Natural killer cell (primary cell): ENCODE results near the gene FTO. TPM values are rescaled to one million over a fixed set of nuclear protein-coding genes. Genes with fewer than 3 reads are reported as not detected.

Experiments
- ATAC-seq, 3 donors: fragments of 150-1000 bp in 2 of 3; fragments of 200-7000 bp in 1 of 3; cut with Tn5 transposase; 1 replicate in 1 of 3; 2 replicates in 2 of 3; pipeline ENCODE4 v1.10.0; 2021; ENCODE audit warnings: mild to moderate bottlenecking in 2 of 3, moderate library complexity in 2 of 3
- DNase-seq, 2 donors: peaks; one replicate each; pipeline versions ENCODE4 v3.0.0 to v3.0.0-alpha.2; 2013 to 2021; ENCODE audit warnings: mixed read lengths in 1 of 2
- H3K27ac ChIP-seq: one replicate; pipeline ENCODE4 v1.5.1; 2013; ENCODE audit warnings: mild to moderate bottlenecking, low read length
- H3K27me3 ChIP-seq: one replicate; pipeline ENCODE4 v1.6.1; 2013; ENCODE audit warnings: low read length; ENCODE audit not compliant: control insufficient read depth, insufficient read depth
- H3K36me3 ChIP-seq: one replicate; pipeline ENCODE4 v1.6.1; 2013; ENCODE audit warnings: low read length; ENCODE audit not compliant: control insufficient read depth, insufficient read depth
- H3K4me1 ChIP-seq: one replicate; pipeline ENCODE4 v1.6.1; 2013; ENCODE audit warnings: low read length; ENCODE audit not compliant: control insufficient read depth, insufficient read depth
- H3K4me3 ChIP-seq: one replicate; pipeline ENCODE4 v1.5.1; 2013; ENCODE audit warnings: low read length
- H3K9me3 ChIP-seq: one replicate; pipeline ENCODE4 v1.6.1; 2013; ENCODE audit warnings: low read length; ENCODE audit not compliant: control insufficient read depth, insufficient read depth
- H3K27ac Mint-ChIP-seq, 2 donors: one replicate each; pipeline ENCODE4 v1.8.0; 2022; ENCODE audit warnings: mild to moderate bottlenecking in 2 of 2, mixed read lengths in 2 of 2, moderate library complexity in 1 of 2
- H3K27me3 Mint-ChIP-seq, 2 donors: one replicate each; pipeline ENCODE4 v1.8.0; 2022; ENCODE audit warnings: low read depth in 2 of 2, mixed read lengths in 2 of 2
- H3K36me3 Mint-ChIP-seq: one replicate; pipeline ENCODE4 v1.8.0; 2022; ENCODE audit warnings: mixed read lengths
- H3K4me1 Mint-ChIP-seq, 2 donors: one replicate each; pipeline ENCODE4 v1.8.0; 2022; ENCODE audit warnings: mixed read lengths in 2 of 2
- H3K4me3 Mint-ChIP-seq: one replicate; pipeline ENCODE4 v1.8.0; 2022; ENCODE audit warnings: mild to moderate bottlenecking, moderate library complexity, mixed read lengths
- H3K9me3 Mint-ChIP-seq, 2 donors: one replicate each; pipeline ENCODE4 v1.8.0; 2022; ENCODE audit warnings: mixed read lengths in 2 of 2
- WGBS: methylation state at CpG from one replicate; pipeline ENCODE4 v1.1.7; 2013; ENCODE audit warnings: missing lambda C conversion rate; ENCODE audit not compliant: insufficient coverage; 5-methylcytosine and 5-hydroxymethylcytosine counted together
- intact Hi-C: fragments of 100-400 bp; cut with micrococcal nuclease; formaldehyde crosslinking; loops from one replicate; pipeline ENCODE4 v1.14.2; 2022
- total RNA-seq, 4 donors: library from RNA; stranded (reverse); fragments of 120-200 nt in 1 of 4; gene quantifications; one replicate each; pipeline versions ENCODE4 v1.2.3 to v1.2.4, GENCODE V29; 2013 to 2022
- TF ChIP-seq, protein P1 (sequence below): fragments of 200-600 bp; IDR thresholded peaks from one replicate; pipeline ENCODE4 v1.8.0; 2022; ENCODE audit warnings: antibody characterized with exemption

The FTO gene
- total RNA-seq, 3 donors from 2014 or later (not counting 1 experiment from before 2014, with no cell fraction given) = 55.4 to 70.5 (median 55.4) TPM

DNA sequence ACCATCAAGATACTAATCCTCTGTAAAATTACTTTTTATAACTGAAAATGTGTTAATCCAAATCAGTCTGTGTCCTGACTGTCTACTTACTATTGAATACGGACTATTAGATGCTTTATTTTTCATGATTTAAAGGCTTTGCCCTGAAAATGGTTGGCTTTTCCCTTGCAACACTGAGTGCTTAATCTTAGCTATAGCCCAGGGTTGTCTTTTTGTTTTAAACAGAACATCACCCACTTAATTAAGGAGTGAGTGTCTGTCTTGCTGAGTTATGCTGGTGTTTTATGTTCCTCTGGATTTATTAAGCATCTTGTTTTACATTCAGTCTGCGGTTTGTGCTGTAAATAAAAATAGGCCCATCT, 11.0 kb downstream of the FTO start:
- Mint-ChIP-seq H3K4me3 (no peak overlapping the region), H3K9me3 (no peaks in the 10 kb centered on the region), H3K4me1 (peaks cover 20 to 23% of the 10 kb centered on the region in 2 donors), H3K27me3 (no peaks in the 10 kb centered on the region), H3K27ac (no peak overlapping the region), H3K36me3 (no peaks in the 10 kb centered on the region)
- WGBS = 92% methylated on average over 2 of the region's 2 CpGs
- Histone ChIP-seq H3K36me3 (no peaks in the 10 kb centered on the region), H3K4me3 (no peak overlapping the region), H3K27ac (no peak overlapping the region), H3K4me1 (no peaks in the 10 kb centered on the region), H3K27me3 (no peaks in the 10 kb centered on the region), H3K9me3 (no peaks in the 10 kb centered on the region)
- DNase-seq = no peak
- TF ChIP-seq, protein P1, sequence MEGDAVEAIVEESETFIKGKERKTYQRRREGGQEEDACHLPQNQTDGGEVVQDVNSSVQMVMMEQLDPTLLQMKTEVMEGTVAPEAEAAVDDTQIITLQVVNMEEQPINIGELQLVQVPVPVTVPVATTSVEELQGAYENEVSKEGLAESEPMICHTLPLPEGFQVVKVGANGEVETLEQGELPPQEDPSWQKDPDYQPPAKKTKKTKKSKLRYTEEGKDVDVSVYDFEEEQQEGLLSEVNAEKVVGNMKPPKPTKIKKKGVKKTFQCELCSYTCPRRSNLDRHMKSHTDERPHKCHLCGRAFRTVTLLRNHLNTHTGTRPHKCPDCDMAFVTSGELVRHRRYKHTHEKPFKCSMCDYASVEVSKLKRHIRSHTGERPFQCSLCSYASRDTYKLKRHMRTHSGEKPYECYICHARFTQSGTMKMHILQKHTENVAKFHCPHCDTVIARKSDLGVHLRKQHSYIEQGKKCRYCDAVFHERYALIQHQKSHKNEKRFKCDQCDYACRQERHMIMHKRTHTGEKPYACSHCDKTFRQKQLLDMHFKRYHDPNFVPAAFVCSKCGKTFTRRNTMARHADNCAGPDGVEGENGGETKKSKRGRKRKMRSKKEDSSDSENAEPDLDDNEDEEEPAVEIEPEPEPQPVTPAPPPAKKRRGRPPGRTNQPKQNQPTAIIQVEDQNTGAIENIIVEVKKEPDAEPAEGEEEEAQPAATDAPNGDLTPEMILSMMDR = no peak
- ATAC-seq = no peak
- intact Hi-C loops = no loop called here

DNA sequence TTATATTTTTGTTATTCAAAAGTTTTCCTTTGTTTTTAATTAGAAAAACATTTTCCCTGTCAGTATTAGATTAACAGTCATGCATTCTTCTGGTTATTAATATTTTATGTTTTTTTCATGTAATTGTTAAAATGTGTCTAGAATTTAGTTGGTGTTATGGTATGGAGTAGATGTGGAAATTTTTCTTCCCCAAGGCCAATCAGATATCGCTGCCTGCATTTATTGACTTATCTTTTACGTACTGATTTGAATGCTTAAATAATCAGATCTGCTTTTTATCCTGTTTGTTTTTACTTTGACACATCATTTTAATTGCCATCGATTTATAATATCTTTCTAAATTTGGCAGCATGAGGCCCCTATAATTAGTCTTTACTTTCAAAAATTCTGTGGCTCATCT, 13.6 kb downstream of the FTO start:
- H3K36me3 ChIP-seq = no peaks in the 10 kb centered on the region
- H3K9me3 Mint-ChIP-seq = no peaks in the 10 kb centered on the region
- H3K27ac Mint-ChIP-seq = no peak overlapping the region
- no peak overlapping the region for H3K27ac ChIP-seq
- H3K27me3 ChIP-seq = no peaks in the 10 kb centered on the region
- H3K4me3 ChIP-seq = no peak overlapping the region
- ATAC-seq (no peak), DNase-seq (no peak)
- H3K4me3 Mint-ChIP-seq = no peak overlapping the region
- H3K9me3 ChIP-seq = no peaks in the 10 kb centered on the region
- H3K36me3 Mint-ChIP-seq = no peaks in the 10 kb centered on the region
- TF ChIP-seq, protein P1 = no peak
- H3K27me3 Mint-ChIP-seq = no peaks in the 10 kb centered on the region
- H3K4me1 ChIP-seq = no peaks in the 10 kb centered on the region
- 95% methylated on average over 3 of the region's 3 CpGs for WGBS
- intact Hi-C loops = no loop called here
- H3K4me1 Mint-ChIP-seq = peaks cover 25 to 27% of the 10 kb centered on the region in 2 donors

DNA sequence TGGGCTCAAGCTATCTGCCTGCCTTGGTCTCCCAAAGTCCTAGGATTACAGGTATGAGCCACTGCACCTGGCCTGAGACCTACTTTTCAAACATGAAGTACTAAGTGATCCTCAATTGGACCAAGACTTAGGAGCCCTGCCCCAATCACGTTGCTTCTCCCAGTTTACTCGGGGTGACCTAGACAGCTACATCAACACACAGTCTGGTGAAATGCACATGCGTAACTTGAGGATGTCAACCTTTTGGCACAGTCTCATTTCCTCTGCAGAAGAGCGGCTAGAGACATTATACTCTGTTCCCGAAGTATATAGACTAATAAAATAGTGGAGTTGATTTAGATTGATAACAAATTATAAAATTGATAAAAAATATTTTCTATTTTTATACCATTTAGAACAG, 17.1 kb downstream of the FTO start:
- intact Hi-C loops = no loop called here
- no peak for DNase-seq

DNA sequence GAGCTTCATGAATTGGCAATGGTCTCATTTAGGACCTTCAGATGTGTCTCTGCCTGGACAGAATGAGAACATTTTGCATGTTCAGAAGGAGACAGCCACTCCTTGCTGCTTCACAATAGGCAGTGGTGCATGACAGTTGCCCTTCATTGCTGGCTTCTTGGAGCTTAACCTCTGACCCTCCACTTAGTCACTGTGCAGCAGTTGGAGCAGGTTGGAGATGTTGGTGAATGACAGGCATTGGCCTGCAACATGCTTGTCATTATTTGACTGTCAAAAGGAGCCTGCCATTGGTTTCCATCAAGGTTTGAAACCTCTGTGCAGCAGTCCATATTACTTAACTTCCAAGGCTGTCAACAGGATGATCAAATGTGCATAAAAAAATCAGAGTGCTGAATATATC, 22.7 kb downstream of the FTO start:
- no peaks in the 10 kb centered on the region for H3K27me3 Mint-ChIP-seq

More for the DNA sequence above, 17.1 kb downstream of the FTO start:
- Mint-ChIP-seq H3K4me3 (no peak overlapping the region), H3K27ac (no peak overlapping the region), H3K9me3 (no peaks in the 10 kb centered on the region), H3K4me1 (peaks cover 15 to 37% of the 10 kb centered on the region in 2 donors), H3K27me3 (no peaks in the 10 kb centered on the region), H3K36me3 (no peaks in the 10 kb centered on the region)
- ATAC-seq = no peak
- TF ChIP-seq, protein P1 = no peak
- WGBS = 94% methylated on average over 3 of the region's 5 CpGs
- H3K4me1 ChIP-seq = no peaks in the 10 kb centered on the region
- no peaks in the 10 kb centered on the region for H3K9me3 ChIP-seq
- no peaks in the 10 kb centered on the region for H3K27me3 ChIP-seq
- H3K4me3 ChIP-seq = no peak overlapping the region
- H3K27ac ChIP-seq = no peak overlapping the region
- H3K36me3 ChIP-seq = no peaks in the 10 kb centered on the region

More for the DNA sequence above, 22.7 kb downstream of the FTO start:
- intact Hi-C loops = no loop called here
- Mint-ChIP-seq H3K36me3 (no peaks in the 10 kb centered on the region), H3K9me3 (no peaks in the 10 kb centered on the region), H3K27ac (no peak overlapping the region), H3K4me1 (peaks cover 30 to 50% of the 10 kb centered on the region in 2 donors), H3K4me3 (no peak overlapping the region)
- Histone ChIP-seq H3K27ac (no peak overlapping the region), H3K4me3 (no peak overlapping the region), H3K36me3 (no peaks in the 10 kb centered on the region), H3K27me3 (no peaks in the 10 kb centered on the region), H3K9me3 (peaks cover 2% of the 10 kb centered on the region), H3K4me1 (no peaks in the 10 kb centered on the region)
- DNase-seq (no peak), ATAC-seq (no peak)
- TF ChIP-seq, protein P1 = no peak
